GM19452 (cell line): ENCODE measurements around the gene SEZ6L.

ENCODE experiments used
- ATAC-seq: cut with Tn5 transposase; IDR thresholded peaks from one replicate; pipeline ENCODE4 v1.9.1; 2021; ENCODE audit not compliant: unreplicated experiment

SEZ6L gene

DNA sequence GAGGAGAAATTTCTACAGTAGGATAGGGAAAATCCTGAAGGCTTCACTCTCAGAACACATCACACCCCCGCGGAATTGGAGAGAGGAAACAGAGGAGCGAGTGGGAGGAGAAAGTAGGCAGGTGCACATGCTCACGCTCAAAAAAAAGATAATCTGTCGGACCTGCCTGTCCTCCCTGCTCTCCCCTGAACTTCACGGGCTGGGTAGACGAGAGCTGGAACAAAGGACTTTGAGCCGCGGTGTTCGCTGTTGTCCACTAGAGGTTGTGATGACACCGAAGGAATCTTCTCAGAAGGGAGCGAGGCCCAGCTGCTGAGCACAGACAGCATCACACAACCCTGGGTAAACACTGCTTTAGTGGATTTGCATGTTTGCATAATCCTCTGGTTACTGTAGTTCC, 5.0 kb downstream of the SEZ6L start:
- ATAC-seq, result no peak

DNA sequence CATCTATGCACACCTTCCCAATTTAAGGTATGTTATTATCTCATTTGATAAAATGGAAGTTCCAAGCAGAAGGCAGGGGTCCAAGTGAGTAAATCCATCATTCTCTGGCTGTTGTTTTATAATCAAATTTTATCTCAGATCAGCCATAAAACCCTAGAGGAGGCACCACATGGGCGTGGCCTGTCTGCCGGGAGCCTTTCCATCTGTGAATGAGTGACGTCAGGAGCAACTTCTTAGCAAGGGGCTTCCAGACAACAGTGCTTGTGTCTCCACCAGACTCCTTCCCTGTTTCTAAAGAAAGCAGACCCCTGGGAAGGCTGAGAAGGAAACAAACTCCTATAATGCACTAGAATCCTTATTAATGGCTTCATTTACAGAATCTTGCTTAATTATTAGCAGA, 13.5 kb downstream of the SEZ6L start:
- ATAC-seq, result no peak

GRCh38 chr22:26185190-26185589, 15.9 kb downstream of the SEZ6L start:
- no peak for ATAC-seq

- ATAC-seq, result no peak
Observed at GRCh38 chr22:26188341-26188740, 19.1 kb downstream of the SEZ6L start.

DNA sequence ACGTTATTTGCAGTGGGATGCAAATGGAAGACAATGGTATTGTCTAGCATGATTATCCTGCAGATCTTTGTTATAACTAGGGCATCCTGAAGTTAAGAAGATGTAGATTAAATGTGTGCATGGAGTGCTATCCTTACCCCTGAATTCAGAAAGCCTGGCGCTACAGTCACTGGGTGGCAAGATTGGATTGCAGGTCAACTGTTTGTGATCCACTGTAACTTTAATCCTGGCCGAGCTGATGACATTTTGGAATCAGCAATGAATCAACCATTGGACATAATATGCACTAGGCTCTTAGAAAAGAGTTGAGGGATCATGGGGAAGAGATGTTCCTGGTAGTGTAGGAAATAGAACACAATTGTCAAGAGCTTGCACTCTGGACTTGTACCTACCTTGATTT, 25.1 kb downstream of the SEZ6L start:
- ATAC-seq, result no peak

GRCh38 chr22:26194877-26195276, 25.6 kb downstream of the SEZ6L start:
- no peak for ATAC-seq

DNA sequence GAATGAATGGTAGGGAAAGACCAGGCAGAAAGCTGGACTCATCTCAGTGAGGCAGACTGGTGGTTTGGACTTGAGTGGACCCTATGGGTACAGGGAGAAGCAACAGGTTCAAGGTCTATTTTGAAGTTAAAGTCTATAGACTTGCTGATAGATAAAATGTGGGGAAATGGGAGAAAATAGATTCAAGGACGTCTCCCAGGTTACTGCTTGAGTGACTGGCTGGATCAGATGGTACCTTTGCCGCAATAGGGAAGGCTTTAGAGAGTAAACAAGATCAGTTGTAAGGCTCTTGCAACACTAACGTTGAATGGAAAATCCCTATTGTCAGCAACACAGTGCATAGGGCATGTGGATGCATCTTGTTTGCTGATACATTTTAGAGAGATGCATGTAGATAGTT, 27.4 kb downstream of the SEZ6L start:
- ATAC-seq, result no peak

GRCh38 chr22:26197425-26197824, 28.2 kb downstream of the SEZ6L start:
- ATAC-seq, result no peak

GRCh38 chr22:26199665-26200064, 30.4 kb downstream of the SEZ6L start:
- ATAC-seq, result no peak

DNA sequence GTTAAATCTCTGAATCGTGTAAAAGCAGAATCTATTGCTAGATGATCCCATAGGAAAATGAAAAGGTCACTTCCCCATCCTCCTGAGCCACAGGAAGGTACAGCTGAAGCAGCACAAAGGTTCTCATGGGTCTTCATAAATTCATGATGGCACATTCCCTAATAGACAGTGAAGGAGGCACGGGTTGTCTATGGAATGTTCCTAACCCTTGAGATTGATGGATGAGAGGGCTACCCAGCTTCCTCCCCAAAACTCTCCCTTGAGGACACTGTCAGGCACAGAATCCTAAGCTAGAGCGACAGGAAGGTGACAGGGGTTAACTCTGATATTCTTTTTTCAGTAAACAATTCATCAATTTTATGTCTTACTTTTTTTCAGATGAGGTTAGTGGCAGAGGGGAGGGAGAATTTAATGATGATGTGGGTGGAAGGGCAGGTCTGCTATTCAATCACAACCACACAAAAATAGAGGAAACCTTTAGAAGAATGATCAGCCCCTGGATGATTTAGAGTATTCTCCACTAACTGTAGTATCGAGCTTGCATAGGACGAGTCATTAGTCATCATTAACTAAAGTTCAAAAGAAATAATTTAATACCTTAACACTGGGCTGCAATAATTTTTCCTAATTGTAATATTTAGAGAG, 33.1 kb downstream of the SEZ6L start:
- ATAC-seq, result no peak

- ATAC-seq, result no peak
Observed at GRCh38 chr22:26205494-26205893, 36.2 kb downstream of the SEZ6L start.

- ATAC-seq, result no peak
Observed at GRCh38 chr22:26210334-26210733, 41.1 kb downstream of the SEZ6L start.

DNA sequence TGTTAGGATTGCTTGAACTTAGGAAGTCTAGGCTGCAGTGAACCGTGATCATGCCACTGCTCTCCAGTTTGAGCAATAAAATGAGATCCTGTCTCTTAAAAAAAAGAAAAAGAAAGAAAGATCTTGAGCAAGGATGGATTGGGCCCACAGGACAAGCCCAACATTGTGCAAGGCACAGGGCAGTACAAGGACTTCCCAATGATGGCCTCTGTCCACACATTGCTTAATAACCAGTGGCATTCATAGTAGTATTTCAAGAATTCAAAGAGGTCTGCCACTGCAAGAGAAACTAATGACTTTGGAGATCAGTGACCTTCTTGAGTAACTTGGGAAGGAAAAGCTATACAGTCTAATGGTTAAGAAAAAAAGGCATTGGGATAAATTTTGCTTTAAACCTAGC, 44.6 kb downstream of the SEZ6L start:
- no peak for ATAC-seq

GRCh38 chr22:26214466-26214865, 45.2 kb downstream of the SEZ6L start:
- no peak for ATAC-seq

GRCh38 chr22:26215736-26216135, 46.5 kb downstream of the SEZ6L start:
- ATAC-seq, result no peak

- no peak for ATAC-seq
Observed at GRCh38 chr22:26225207-26225606, 55.9 kb downstream of the SEZ6L start.

DNA sequence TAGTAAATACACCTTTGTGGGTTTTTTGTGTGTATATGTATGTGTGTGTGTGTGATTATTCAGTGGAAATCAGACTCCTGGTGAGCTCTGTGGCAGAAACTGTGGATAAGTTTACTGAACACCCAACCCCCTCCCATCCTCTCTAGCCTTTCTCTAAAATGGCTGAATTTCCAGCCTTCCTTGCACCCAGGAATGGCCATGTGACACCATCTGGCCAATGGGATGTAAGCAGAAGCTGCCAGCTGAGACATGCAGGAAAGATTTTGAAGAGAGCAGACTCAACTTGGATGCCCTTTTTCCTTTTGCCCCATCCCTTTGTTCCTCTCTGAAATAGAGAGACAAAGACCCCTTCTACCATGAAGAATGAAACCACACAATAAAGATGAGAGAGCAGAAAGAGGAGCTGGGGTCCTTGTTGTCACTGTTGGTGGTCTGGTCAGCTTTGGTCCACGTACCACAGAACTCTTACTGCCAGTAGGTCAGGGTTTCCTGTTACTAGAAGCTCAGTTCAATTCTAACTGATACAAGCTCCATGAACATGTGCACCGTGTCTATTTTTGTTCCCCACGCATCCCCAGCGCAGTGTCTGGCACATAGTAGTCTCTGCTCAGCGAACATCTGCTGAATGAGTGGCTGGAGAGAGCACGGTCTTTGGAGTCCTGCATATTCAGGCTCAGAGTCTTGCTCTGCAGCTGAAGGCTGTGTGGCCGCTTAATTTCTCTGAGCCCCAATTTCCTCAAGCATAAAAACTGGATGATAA, 57.5 kb downstream of the SEZ6L start:
- ATAC-seq, result no peak

DNA sequence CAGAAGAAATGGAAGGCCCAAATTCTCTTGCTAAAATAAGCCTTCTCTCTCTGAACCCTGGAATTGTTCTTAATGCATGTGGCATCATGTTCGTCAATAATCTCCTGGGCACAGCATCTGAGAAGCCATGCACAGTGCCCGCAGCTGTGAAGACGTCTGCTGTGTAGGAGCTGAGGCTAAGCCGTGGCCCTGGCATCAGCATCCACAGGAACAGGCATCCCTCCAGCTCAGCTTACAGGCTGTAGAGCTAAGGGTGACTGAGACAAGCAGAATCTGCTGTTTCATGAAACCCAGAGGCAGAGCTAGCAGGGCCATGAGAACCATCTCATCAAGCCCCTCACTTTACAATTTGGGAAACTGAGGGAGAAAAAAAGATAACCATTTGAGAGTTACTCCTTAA, 60.6 kb downstream of the SEZ6L start:
- no peak for ATAC-seq

DNA sequence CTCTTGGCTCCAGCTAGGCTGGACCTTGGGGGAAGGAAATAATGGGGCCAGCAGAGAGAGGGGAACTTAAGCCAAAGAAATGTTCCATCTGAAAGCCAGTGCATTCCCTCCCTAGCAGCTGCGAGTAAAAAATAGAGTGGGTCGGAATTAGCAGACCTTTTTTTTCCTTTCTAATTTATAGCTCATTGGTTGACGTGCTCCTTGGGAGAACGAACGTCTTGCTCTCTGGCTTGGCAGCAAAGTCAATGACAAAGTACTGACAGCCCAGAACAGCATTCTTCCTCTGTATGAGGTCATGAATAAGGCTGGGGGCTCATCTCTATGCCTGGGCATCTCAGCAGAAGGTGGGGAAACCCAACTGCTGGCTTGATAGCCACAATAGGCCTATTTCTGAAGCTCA, 65.0 kb downstream of the SEZ6L start:
- ATAC-seq, result no peak

GRCh38 chr22:26235792-26236487, 66.7 kb downstream of the SEZ6L start:
- ATAC-seq, result no peak

- ATAC-seq, result no peak
Observed at GRCh38 chr22:26236991-26237390, 67.7 kb downstream of the SEZ6L start.

GRCh38 chr22:26238596-26238995, 69.3 kb downstream of the SEZ6L start:
- ATAC-seq, result no peak
